Spinal cord (tissue), 10 donors: ENCODE data around the gene TSKU. TPM values are rescaled to one million over a fixed set of nuclear protein-coding genes. Genes with fewer than 3 reads are reported as not detected.
"Not testable (repeated sequence)": the region's sequence is repeated elsewhere in the genome, so short reads cannot be mapped to it uniquely, and the experiment has no call there.

ENCODE experiments used
- DNase-seq, 6 donors: peaks; one replicate each; pipeline versions ENCODE4 v3.0.0 to v3.0.0-alpha.2; 2013 to 2015; ENCODE audit warnings: low spot score in 6 of 6, low read depth in 4 of 6
- H3K27ac ChIP-seq: one replicate; pipeline ENCODE4 v1.5.1; 2013; ENCODE audit warnings: low read depth, low read length, control low read depth
- H3K27me3 ChIP-seq: one replicate; pipeline ENCODE4 v1.6.1; 2013; ENCODE audit warnings: low read length; ENCODE audit not compliant: control insufficient read depth, insufficient read depth
- H3K36me3 ChIP-seq: one replicate; pipeline ENCODE4 v1.6.1; 2013; ENCODE audit warnings: low read length; ENCODE audit not compliant: control insufficient read depth, insufficient read depth
- H3K4me1 ChIP-seq: one replicate; pipeline ENCODE4 v1.6.1; 2013; ENCODE audit warnings: low read length; ENCODE audit not compliant: control insufficient read depth, insufficient read depth
- H3K4me3 ChIP-seq: one replicate; pipeline ENCODE4 v1.5.1; 2013; ENCODE audit warnings: low read depth, low read length, control low read depth
- H3K9me3 ChIP-seq: one replicate; pipeline ENCODE4 v1.6.1; 2013; ENCODE audit warnings: low read length; ENCODE audit not compliant: control insufficient read depth, insufficient read depth
- WGBS: methylation state at CpG from one replicate; pipeline ENCODE4 v1.1.5; 2013; ENCODE audit warnings: missing lambda C conversion rate; ENCODE audit not compliant: insufficient coverage; 5-methylcytosine and 5-hydroxymethylcytosine counted together
- polyA plus RNA-seq, 2 donors: library from polyadenylated mRNA; unstranded; fragments of 120-200 nt; gene quantifications; one replicate each; pipeline ENCODE4 v1.2.1, GENCODE V29; 2013; ENCODE audit not compliant: insufficient read length in 2 of 2
- total RNA-seq, 2 donors: library from RNA; depleted of rRNA in 1 of 2; stranded (reverse); fragments of 120-200 nt in 1 of 2; fragments of >200 nt in 1 of 2; gene quantifications; one replicate each; pipeline versions ENCODE4 v1.2.3 to v1.2.4, GENCODE V29; 2013 to 2014
- donor health status: healthy.

Gene TSKU
- total and polyA plus RNA-seq, 4 donors = 7.9 to 30.9 (median 24.9) TPM

GRCh38 chr11:76806131-76806530 lies 23.0 kb downstream of the TSKU start:
- Histone ChIP-seq H3K36me3 (no peaks in the 10 kb centered on the region), H3K4me1 (peaks cover 26% of the 10 kb centered on the region), H3K27me3 (no peaks in the 10 kb centered on the region), H3K9me3 (no peaks in the 10 kb centered on the region), H3K4me3 (no peak overlapping the region), H3K27ac (no peak overlapping the region)
- WGBS = 70% methylated on average over 6 of the region's 7 CpGs
- DNase-seq = peak in 1 of 6 donors; percentile 7

GRCh38 chr11:76806608-76807205 lies 23.6 kb downstream of the TSKU start:
- Histone ChIP-seq H3K4me3 (no peak overlapping the region), H3K36me3 (no peaks in the 10 kb centered on the region), H3K9me3 (no peaks in the 10 kb centered on the region), H3K4me1 (peaks cover 26% of the 10 kb centered on the region), H3K27ac (no peak overlapping the region), H3K27me3 (no peaks in the 10 kb centered on the region)
- WGBS = 30% methylated on average over 2 of the region's 3 CpGs
- DNase-seq = peak in 1 of 6 donors; percentile 1

- Histone ChIP-seq H3K9me3 (no peaks in the 10 kb centered on the region), H3K27ac (peak overlapping the region; percentile 22), H3K36me3 (no peaks in the 10 kb centered on the region), H3K4me1 (peaks cover 26% of the 10 kb centered on the region), H3K27me3 (no peaks in the 10 kb centered on the region), H3K4me3 (no peak overlapping the region)
- peak; percentile 49 to 92 (median 68) for DNase-seq
- under 1% methylated on average over 13 of the region's 19 CpGs for WGBS
These were observed 24.2 kb downstream of the TSKU start for GRCh38 chr11:76807206-76807875.

GRCh38 chr11:76808171-76808570 lies 25.0 kb downstream of the TSKU start:
- Histone ChIP-seq H3K27ac (no peak overlapping the region), H3K4me3 (no peak overlapping the region), H3K27me3 (no peaks in the 10 kb centered on the region), H3K4me1 (peaks cover 24% of the 10 kb centered on the region), H3K9me3 (no peaks in the 10 kb centered on the region), H3K36me3 (no peaks in the 10 kb centered on the region)
- DNase-seq = peak in 1 of 6 donors; percentile 1
- 77% methylated on average over 12 of the region's 12 CpGs for WGBS

GRCh38 chr11:76808996-76809395 lies 25.8 kb downstream of the TSKU start:
- H3K9me3 ChIP-seq = no peaks in the 10 kb centered on the region
- no peaks in the 10 kb centered on the region for H3K36me3 ChIP-seq
- no peak for DNase-seq
- WGBS = 95% methylated on average over 5 of the region's 5 CpGs
- no peaks in the 10 kb centered on the region for H3K27me3 ChIP-seq
- no peak overlapping the region for H3K27ac ChIP-seq
- H3K4me3 ChIP-seq = no peak overlapping the region
- H3K4me1 ChIP-seq = peaks cover 24% of the 10 kb centered on the region

- Histone ChIP-seq H3K27me3 (no peaks in the 10 kb centered on the region), H3K36me3 (no peaks in the 10 kb centered on the region), H3K9me3 (no peaks in the 10 kb centered on the region), H3K27ac (no peak overlapping the region), H3K4me3 (no peak overlapping the region), H3K4me1 (peaks cover 24% of the 10 kb centered on the region)
- DNase-seq = peak in 1 of 6 donors; percentile 35
- 92% methylated on average over 8 of the region's 11 CpGs for WGBS
These were observed 27.1 kb downstream of the TSKU start for GRCh38 chr11:76810151-76810853.

GRCh38 chr11:76811259-76811658 lies 28.1 kb downstream of the TSKU start:
- no peak overlapping the region for H3K4me3 ChIP-seq
- H3K9me3 ChIP-seq = no peaks in the 10 kb centered on the region
- no peaks in the 10 kb centered on the region for H3K36me3 ChIP-seq
- 89% methylated on average over 4 of the region's 4 CpGs for WGBS
- H3K27ac ChIP-seq = no peak overlapping the region
- H3K27me3 ChIP-seq = no peaks in the 10 kb centered on the region
- H3K4me1 ChIP-seq = peaks cover 19% of the 10 kb centered on the region
- DNase-seq = no peak

- no peak for DNase-seq
- Histone ChIP-seq H3K4me1 (no peaks in the 10 kb centered on the region), H3K36me3 (no peaks in the 10 kb centered on the region), H3K9me3 (no peaks in the 10 kb centered on the region), H3K27ac (no peak overlapping the region), H3K27me3 (no peaks in the 10 kb centered on the region), H3K4me3 (no peak overlapping the region)
- 100% methylated on average over 1 of the region's 2 CpGs for WGBS
These were observed 31.3 kb downstream of the TSKU start for GRCh38 chr11:76814414-76814813.

GRCh38 chr11:76815678-76816077 lies 32.5 kb downstream of the TSKU start:
- not testable (repeated sequence) for H3K4me1 ChIP-seq, H3K36me3 ChIP-seq, H3K27me3 ChIP-seq, H3K9me3 ChIP-seq, DNase-seq, H3K27ac ChIP-seq, H3K4me3 ChIP-seq
- whole genome bisulfite sequencing = 98% methylated on average over 6 of the region's 7 CpGs
